ENCODE results near the gene C4orf50.

DNA sequence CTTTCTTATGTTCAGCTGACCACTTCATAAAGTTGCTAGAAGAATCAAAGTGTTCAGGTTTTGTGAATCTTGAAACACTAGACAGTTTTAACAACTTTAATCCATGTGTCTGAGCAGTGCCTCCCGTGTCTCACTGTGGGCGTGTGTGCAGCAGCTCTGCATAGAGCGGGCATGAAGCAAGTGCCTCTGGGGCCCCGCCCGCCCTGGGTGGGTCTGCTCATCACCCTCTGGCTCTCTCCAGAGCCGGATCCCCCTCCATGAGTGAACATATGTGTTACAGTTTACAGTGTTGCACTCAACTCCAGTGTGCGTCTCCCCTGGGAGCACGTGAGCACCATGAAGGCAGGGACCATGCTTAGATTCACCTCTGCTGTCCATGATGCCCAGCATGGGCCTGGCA, 87.8 kb downstream of the C4orf50 start:
- no peak for TF ChIP-seq EZH2 (IDR thresholded peaks at IDR 0.05; ENCODE audit: insufficient read depth, poor library complexity, severe bottlenecking)
- no peak for TF ChIP-seq EZH2phosphoT487 (IDR thresholded peaks at IDR 0.05; ENCODE audit: insufficient read depth, low read depth)

Measured in GM23248 (cell line).